Stimulated activated CD4-positive, alpha-beta T cell treated with anti-CD3 and anti-CD28 coated beads, Interleukin-4, amount 100 ng/mL, for 24 hours (primary cell): ENCODE results near the gene TMX1.

ENCODE experiments used
- DNase-seq: peaks from one replicate; pipeline ENCODE4 v3.0.0-alpha.2; 2020

The TMX1 gene

GRCh38 chr14:51244591-51244990 is 4.5 kb downstream of the TMX1 start:
- no peak for DNase-seq

GRCh38 chr14:51246032-51246431 is 6.0 kb downstream of the TMX1 start:
- DNase-seq: no peak

GRCh38 chr14:51248016-51248987 is 8.3 kb downstream of the TMX1 start:
- no peak for DNase-seq

DNA sequence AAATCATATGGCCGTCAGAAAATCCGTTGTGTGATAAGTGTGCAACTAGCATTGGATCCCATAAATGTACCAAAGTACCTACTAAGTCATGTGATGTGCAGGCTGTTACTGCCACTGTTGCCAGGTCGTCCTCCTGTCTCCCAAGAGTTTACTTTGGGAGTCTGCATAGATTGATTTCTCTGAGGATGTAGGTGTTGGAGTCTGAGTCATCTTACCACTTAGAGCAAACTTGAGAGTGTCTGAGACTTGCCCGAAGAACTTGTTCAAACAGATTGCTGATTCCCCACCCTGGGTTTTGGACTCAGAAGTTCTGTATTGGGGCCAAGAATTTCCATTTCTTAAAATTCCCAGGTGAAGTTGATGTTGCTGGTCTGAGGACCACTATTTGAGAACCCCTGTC is 11.4 kb downstream of the TMX1 start:
- no peak for DNase-seq

GRCh38 chr14:51253880-51254279 is 13.8 kb downstream of the TMX1 start:
- no peak for DNase-seq

- DNase-seq: no peak
These were observed 18.2 kb downstream of the TMX1 start for GRCh38 chr14:51258280-51258679.

GRCh38 chr14:51258788-51259187 is 18.7 kb downstream of the TMX1 start:
- DNase-seq: no peak

GRCh38 chr14:51260225-51260624 is 20.2 kb downstream of the TMX1 start:
- DNase-seq: no peak

DNA sequence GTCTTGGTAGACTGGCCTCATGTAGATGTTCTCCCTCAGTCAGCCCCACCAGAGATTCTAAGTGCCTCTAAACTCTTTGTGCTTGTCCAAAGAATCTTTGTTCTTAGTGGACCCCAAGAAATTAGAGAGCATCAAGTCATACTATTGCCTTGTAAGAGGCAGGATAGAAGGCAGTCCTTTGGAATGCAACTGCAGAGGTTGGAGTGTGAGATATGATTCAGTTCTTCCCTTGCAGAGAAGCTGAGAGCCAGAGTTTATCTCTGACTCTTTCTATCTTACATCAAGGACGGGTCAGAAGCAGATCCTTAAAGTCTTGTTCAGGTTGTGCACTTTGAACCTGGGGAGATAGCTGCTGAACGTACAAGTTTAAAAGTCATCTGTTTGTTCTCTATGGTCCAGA is 21.1 kb downstream of the TMX1 start:
- DNase-seq: no peak

DNA sequence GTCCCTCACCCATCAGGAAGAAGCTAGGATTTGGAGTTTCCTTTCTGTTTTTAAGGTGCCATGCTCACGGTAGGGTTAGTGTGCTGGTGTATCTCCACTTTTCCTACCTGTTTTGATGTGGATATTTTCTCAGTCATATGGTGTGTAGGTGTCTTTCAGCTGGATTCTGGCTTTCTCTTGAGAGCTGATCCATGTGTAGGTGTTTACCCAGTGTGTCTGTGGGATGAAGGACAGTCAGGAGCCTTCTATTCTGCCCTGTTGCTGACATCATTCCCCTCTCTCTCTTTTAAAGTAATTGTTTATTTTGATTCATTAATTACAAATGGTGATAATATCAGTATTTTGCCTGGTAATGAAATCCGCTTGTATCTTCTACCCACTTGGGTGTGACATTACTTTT is 22.8 kb downstream of the TMX1 start:
- no peak for DNase-seq

DNA sequence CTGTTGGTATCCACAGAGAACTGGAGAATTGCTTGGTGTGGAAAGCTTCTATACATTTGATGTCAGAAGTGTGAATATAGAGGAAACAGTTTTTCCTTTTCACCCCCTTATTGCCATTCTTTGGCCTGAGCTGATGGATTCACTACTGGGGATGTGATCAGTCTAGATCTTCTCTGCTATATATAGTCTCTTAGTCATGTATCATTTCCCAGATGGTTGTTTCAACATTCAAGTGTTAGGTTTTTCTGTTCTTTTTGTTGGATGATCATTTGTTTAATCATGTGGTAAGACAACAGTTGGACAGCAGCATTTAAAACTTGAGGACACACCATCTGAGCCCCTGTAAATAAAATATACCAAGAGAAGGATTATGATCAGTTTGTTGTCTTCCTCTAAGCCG is 29.6 kb downstream of the TMX1 start:
- no peak for DNase-seq

DNA sequence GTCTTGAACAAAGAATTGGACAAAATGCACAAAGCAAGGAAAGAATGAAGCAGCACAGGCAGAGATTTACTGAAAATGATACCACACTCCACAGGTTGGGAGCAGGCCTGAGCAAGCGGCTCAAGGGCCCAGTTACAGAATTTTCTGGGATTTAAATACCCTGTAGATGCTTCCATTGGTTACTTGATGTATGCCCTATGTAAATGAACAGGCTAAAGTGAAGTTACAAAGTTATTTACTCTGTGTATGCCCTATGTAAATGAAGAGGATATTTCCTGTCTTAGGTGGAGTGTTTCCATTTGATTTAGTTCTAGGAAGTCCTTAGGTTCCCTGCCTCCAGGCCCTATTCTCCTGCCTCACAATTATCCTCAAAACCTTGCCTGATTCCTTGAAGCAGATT is 36.6 kb downstream of the TMX1 start:
- no peak for DNase-seq

- no peak for DNase-seq
These were observed 37.8 kb downstream of the TMX1 start for GRCh38 chr14:51277753-51278415.

- DNase-seq: no peak
These were observed 42.5 kb downstream of the TMX1 start for GRCh38 chr14:51282517-51282916.

DNA sequence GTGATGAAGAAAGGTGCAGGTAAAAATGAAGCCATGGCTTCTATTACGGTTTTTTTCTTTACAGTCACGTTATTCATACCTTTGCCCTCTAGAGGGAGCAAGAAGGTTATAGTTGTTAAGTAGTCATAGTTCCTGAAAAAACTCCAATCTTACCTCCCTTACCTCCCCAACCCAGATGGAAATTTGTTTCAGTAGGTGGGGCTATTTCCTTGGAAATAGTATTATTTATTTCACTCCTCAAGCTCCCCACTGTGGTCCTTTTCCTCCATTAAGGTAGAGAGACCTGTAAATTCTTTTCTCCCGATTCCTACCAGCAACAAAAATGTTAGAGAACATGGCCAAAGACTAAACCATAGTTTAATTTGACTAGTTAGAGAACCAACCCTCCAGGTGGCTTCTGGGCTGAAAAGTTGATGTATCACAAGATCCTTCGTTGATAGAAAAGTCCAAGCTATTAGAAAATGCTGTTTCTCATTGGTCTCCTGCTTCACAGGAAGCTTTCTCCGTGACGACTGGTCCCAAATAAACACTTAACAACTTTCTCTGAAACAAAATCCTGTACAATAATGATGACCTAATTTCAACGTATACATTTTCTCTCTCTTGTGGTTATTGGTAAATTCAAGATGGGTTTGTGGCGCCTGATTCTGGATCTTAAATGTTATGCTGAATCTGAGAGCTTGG is 43.5 kb downstream of the TMX1 start:
- no peak for DNase-seq

GRCh38 chr14:51284241-51284640 is 44.2 kb downstream of the TMX1 start:
- no peak for DNase-seq

DNA sequence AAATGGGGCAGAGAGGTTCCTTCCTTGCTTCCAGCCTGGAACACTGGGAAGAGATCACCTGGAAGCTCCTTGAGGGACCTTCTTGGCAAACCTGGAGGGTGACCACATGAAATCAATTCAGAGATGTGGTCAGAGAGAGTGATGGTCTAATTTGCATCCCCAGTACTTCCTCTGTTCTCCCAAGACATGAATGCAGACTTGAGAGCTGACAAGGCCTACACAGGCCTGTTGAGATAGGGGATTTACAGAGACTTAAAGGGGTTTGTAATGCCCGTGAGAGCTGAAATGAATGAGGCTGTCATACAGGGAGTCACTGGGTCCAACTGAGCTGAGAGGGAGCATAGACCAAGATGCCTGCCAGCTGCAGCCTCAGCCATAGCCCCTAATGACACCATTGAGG is 45.1 kb downstream of the TMX1 start:
- no peak for DNase-seq

DNA sequence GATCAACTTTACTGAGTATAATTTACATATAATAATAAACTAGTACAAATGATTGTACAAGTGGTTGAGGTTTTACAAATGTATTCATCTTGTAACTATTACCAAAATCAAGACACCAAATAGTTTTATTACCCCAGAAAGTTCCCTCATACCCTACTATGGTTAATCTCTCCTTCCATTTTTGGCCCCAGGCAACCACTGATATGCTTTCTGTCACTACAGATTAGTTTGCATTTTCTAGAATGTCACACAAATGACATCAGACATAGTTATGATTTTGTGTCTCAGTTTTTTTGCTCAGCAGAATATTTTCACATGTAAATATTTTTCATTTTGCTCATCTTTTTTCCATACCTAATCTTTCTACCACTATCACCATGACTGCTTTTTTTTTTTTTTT is 49.1 kb downstream of the TMX1 start:
- DNase-seq: no peak

- no peak for DNase-seq
These were observed 50.1 kb downstream of the TMX1 start for GRCh38 chr14:51290132-51290531.

DNA sequence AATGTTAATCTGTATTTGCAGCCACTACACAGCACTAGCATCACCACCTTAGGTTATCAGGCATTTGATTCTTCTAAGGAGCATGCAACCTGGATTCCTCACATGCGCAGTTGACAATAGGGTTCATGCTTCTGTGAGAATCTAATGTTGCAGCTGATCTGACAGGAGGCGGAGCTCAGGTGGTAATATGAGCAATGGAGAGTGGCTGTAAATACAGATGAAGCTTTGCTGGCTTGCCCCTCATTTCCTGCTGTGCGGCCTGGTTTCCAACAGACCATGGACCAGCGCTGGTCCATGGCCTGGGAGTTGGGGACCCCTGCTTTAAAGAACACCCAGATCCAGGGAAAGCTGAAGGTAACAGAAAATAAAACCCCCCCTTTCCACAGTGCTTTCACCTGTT is 51.0 kb downstream of the TMX1 start:
- DNase-seq: no peak

GRCh38 chr14:51293149-51293911 is 53.3 kb downstream of the TMX1 start:
- no peak for DNase-seq

DNA sequence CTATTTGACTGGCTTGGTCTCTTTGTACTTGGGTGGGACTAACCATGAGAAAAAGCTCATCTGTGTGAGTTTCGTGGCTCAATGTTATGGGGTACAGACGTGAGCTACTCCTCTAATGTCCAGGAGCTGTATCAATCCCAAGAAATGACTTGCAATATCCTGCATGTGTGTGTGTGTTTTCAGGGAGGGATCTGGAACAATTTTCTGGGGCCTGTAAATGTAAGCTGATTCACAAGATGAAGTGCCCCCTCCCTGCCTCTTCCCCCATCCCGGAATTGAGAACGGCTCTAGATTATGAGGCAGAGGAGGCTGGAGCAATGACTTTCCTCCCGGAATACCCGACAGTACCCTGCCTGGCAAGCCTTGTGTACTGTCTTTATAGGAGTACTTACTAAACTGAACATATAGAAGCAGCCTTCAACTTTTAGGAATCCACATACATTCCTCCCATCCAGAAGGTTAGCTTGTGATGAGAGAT is 53.9 kb downstream of the TMX1 start:
- DNase-seq: no peak
